SJSA1 (cell line): ENCODE data around the gene ECHDC1. TPM values are rescaled to one million over a fixed set of nuclear protein-coding genes. Genes with fewer than 3 reads are reported as not detected.
A peak's percentile ranks its signal among the peaks of the same experiment; 100 is the strongest.
"Not testable (repeated sequence)": the region's sequence is repeated elsewhere in the genome, so short reads cannot be mapped to it uniquely, and the experiment has no call there.

Experiments
- DNase-seq, 2 experiments: peaks; one replicate each; pipeline ENCODE4 v3.0.0-alpha.2; 2015 to 2020; ENCODE audit warnings: low spot score in 2 of 2, low read depth in 1 of 2
- H3K27ac ChIP-seq: fragments of 250-450 bp; sonication (Bioruptor Pico); 2 replicates; pipeline ENCODE4 v1.5.1; 2020; ENCODE audit warnings: mild to moderate bottlenecking, moderate library complexity
- H3K27me3 ChIP-seq: fragments of 250-450 bp; sonication (Bioruptor Pico); replicated peaks from 2 replicates; pipeline ENCODE4 v1.5.1; 2020; ENCODE audit warnings: mild to moderate bottlenecking, moderate library complexity
- H3K36me3 ChIP-seq: fragments of 250-450 bp; sonication (Bioruptor Pico); 2 replicates; pipeline ENCODE4 v1.5.1; 2020; ENCODE audit warnings: mild to moderate bottlenecking
- H3K4me1 ChIP-seq: fragments of 250-450 bp; sonication (Bioruptor Pico); replicated peaks from 2 replicates; pipeline ENCODE4 v1.6.1; 2021; ENCODE audit warnings: mild to moderate bottlenecking
- H3K4me3 ChIP-seq: fragments of 250-450 bp; sonication (Bioruptor Pico); 2 replicates; pipeline ENCODE4 v1.5.1; 2020; ENCODE audit warnings: mild to moderate bottlenecking
- H3K9me3 ChIP-seq: fragments of 250-450 bp; sonication (Bioruptor Pico); replicated peaks from 2 replicates; pipeline ENCODE4 v1.5.1; 2020; ENCODE audit warnings: mild to moderate bottlenecking
- total RNA-seq: library from RNA; depleted of rRNA; stranded (reverse); fragments of >200 nt; shearing (Covaris generic); gene quantifications from 2 replicates; pipeline ENCODE4 v1.2.3, GENCODE V29; 2014

The ECHDC1 gene
- total RNA-seq, 1 experiment from 2014 or later = 81.2 TPM

DNA sequence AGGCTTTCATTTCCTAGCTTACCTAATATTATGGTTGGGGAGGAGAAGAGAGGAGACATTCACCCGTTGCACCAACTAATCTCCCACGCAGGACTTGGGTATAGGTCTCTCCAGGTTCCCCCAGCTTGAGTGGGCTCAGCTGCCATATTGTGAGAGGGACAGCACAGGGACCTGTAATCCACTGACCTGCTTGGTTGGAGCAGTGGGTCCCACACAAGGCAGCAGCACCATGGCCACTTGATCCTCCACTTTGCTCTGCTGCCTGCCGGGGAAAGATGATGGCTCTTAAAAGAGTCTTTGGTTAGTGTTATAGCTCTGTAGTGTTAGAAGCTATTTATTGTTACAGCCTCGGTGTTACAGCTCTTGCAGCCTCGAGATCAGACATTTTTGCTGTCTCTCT, 22.5 kb upstream of the ECHDC1 start:
- Histone ChIP-seq H3K4me1 (peaks cover 22% of the 10 kb centered on the region), H3K27ac (peak overlapping the region; percentile 86), H3K9me3 (no peaks in the 10 kb centered on the region), H3K36me3 (0 out of 2 replicates have a peak, but pooled peaks cover 3% of the 10 kb centered on the region), H3K27me3 (no peaks in the 10 kb centered on the region), H3K4me3 (peak overlapping the region; percentile 1; the same call in 1 of the 2 replicates)
- DNase-seq = no peak

DNA sequence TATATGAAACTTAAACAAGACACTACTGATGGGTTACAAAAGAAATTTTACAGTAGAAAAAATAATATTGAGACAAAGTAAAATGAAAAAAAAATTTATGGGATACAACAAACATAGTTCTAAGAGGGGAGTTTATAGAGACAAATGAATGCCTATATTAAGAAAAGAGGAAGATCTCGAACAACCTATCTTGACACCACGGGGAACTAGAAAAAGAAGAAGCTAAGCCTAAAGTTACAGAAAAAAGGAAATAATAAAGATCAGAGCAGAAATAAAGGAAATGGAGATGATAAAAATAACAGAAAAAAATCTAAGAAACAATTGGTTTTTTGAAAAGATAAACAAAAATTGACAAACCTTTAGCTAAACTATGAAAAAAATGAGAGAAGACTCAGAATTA, 9.1 kb upstream of the ECHDC1 start:
- DNase-seq = no peak
- no peak overlapping the region for H3K4me3 ChIP-seq
- H3K4me1 ChIP-seq = peaks cover 3% of the 10 kb centered on the region; the same call in 1 of the 2 replicates
- peaks cover 5% of the 10 kb centered on the region; the same call in 1 of the 2 replicates for H3K36me3 ChIP-seq
- no peak overlapping the region for H3K27ac ChIP-seq
- peaks cover 6% of the 10 kb centered on the region; the same call in 1 of the 2 replicates for H3K9me3 ChIP-seq
- no peaks in the 10 kb centered on the region for H3K27me3 ChIP-seq

DNA sequence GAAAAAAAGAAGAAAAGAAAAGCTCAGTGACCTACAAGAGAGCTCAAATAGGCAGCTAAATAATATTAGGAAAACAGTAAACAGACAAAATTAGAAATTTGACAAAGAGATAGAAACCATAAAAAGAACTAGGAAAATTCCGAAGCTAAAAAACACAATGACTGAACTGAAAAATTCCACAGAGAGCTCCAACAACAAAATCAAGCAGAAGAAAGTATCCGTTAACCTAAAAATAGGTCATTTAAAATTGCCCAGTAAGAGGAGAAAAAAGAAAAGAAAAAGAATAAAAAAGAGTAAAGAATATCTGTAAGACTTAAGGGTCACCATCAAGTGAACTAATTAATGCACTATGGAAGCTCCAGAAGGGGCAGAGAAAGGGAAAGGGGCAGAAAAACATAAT, 6.6 kb upstream of the ECHDC1 start:
- Histone ChIP-seq H3K27ac (no peak overlapping the region), H3K4me3 (no peak overlapping the region), H3K4me1 (peaks cover 14% of the 10 kb centered on the region), H3K27me3 (no peaks in the 10 kb centered on the region), H3K9me3 (peaks cover 6% of the 10 kb centered on the region; the same call in 1 of the 2 replicates), H3K36me3 (peaks cover 5% of the 10 kb centered on the region; the same call in 1 of the 2 replicates)
- no peak for DNase-seq

DNA sequence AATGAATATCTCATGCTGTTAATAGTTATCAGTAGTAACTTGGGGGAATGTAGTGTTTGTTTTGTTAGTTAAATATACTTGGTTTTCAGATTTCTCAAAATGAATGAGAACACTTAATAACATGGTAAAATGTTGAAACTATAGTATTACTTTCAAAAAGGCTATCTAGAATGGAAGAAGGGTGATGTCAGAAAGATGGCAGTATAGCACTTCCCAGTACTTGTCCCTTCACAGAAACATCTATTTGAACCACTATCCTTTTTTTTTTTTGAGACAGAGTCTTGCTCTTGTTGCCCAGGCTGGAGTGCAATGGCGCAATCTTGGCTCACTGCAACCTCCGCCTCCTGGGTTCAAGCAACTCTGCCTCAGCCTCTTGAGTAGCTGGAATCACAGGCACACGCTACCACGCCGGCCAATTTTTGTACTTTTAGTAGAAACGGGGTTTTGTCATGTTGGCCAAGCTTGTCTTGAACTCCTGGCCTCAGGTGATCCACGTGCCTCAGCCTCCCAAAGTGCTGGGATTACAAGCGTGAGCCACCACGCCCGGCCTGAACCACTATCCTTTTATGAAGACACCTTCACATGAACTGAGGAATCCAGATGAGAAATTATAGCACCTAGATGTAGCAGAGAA, 4.7 kb upstream of the ECHDC1 start:
- Histone ChIP-seq H3K9me3 (peaks cover 6% of the 10 kb centered on the region; the same call in 1 of the 2 replicates), H3K36me3 (peaks cover 5% of the 10 kb centered on the region; the same call in 1 of the 2 replicates), H3K27ac (no peak overlapping the region), H3K4me1 (peaks cover 19% of the 10 kb centered on the region), H3K27me3 (no peaks in the 10 kb centered on the region), H3K4me3 (no peak overlapping the region)
- no peak for DNase-seq

DNA sequence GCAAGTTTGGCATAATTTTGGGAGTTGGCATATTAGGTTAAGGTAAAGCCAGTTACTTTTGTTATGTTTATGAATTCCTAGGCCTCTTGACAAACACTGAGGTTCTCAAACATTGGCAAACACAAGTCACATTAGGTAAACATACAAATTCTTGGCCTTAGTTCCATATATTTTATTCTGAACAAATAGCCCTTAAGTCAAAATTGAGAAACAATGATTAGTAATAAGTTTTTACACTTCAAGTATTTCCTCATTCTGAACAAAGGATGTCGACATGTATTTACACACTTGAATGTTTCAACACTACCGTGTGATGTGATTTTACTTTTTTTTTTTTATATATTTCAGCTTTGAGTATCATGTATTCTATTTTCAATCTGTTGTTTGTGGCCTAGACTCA, 3.8 kb upstream of the ECHDC1 start:
- no peak overlapping the region for H3K4me3 ChIP-seq
- DNase-seq = peak in 1 of 2 experiments; percentile 46
- peak overlapping the region; percentile 13; the same call in 1 of the 2 replicates for H3K27ac ChIP-seq

DNA sequence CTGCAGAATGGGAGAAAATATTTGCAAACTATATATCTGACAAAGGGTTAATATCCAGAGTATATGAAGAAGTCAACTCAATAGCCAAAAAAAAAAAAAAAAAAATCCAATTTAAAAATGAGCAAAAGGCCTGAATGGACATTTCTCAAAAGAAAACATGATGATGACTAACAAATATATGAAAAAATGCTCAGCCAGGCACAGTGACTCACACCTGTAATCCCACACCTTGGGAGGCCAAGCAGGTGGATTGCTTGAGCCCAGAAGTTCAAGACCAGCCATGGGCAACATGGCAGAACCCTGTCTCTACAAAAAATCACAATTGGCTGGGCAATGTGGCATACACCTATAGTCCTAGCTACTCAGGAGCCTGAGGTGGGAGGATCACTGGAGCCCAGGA, 2.1 kb upstream of the ECHDC1 start:
- Histone ChIP-seq H3K9me3 (peaks cover 6% of the 10 kb centered on the region; the same call in 1 of the 2 replicates), H3K27me3 (no peaks in the 10 kb centered on the region), H3K36me3 (peaks cover 15% of the 10 kb centered on the region), H3K4me1 (peaks cover 33% of the 10 kb centered on the region), H3K4me3 (no peak overlapping the region), H3K27ac (no peak overlapping the region)
- no peak for DNase-seq

More for the DNA sequence above, 3.8 kb upstream of the ECHDC1 start:
- Histone ChIP-seq H3K27me3 (no peaks in the 10 kb centered on the region), H3K36me3 (peaks cover 5% of the 10 kb centered on the region; the same call in 1 of the 2 replicates), H3K4me1 (peaks cover 19% of the 10 kb centered on the region), H3K9me3 (peaks cover 6% of the 10 kb centered on the region; the same call in 1 of the 2 replicates)

DNA sequence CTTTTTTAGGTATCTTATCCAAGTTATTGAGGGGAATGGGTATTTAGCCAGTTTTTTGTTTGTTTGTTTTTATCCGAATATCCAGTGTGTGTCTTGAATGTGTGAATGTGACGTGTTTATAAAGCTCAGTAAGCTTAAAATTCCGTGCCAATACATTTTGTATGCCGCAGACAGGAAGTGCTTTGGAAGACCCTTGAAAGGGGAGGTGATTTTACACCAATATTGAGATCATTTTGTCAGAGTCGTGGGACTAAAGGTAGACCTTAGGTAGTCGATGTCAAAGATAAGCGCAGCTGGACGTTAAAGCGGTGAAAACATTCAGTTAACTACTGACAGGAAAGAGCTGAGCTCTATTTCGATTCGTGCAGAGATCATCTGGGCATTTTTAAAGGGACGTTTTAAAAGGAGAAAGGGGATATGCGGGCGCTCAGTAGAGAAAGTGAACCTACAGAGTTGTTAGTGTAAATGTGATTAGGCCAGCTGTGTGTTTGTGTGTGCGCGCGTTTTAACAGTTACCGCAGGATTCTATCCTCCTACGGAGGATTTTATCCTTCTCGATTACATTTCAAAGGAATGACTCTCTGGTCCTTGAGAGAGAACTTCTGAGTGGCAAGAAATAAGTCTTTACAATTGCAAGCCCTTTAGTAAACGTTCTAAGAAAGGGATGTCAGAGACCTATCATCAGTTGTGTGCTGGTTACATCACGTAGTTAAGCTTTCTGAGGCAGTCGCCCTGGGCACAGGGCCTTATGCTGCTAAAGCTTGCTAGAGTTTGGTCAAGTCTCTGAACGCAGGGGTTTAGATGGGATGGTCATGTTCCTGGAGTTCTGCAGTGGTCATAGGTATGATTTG, 625 bp upstream of the ECHDC1 start:
- peak in 1 of 2 experiments; percentile 62 for DNase-seq
- Histone ChIP-seq H3K27ac (peak overlapping the region; percentile 83), H3K27me3 (no peaks in the 10 kb centered on the region), H3K9me3 (no peaks in the 10 kb centered on the region; the same call in 1 of the 2 replicates), H3K4me3 (peak overlapping the region; percentile 53), H3K36me3 (peaks cover 15% of the 10 kb centered on the region), H3K4me1 (peaks cover 44% of the 10 kb centered on the region)

DNA sequence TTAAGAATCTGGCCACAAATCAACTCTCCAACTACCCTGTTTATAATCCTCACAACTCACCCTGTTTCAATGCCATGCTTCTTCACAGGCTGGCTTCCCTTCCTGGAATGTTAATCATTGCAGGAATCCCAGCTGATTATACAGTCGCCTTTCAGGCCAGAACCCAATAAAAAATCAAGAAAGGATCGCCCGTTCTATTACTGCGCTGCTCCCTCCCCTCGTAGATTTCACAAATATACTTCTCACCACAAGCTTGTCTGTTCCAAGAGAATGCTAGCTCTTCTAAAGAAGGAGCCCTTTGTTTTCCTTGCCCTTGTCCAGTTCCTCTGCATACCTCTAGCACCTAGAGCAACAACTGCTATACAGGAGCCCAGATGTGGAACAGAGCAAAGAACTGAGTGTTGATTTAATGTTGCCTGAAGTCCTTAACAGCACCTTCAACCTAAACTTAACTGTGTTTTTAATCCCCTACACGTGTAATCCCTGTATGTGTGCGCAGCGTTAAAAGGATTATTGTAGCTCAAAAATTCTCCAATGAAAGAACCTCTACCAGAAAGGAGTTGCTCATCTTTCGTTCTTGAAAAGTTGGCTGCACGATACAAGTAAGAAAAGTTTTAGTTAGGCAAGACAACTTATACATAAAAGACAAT, 988 bp downstream of the ECHDC1 start:
- Histone ChIP-seq H3K36me3 (peaks cover 10% of the 10 kb centered on the region; the same call in 1 of the 2 replicates), H3K27ac (peak overlapping the region; percentile 83), H3K4me1 (peaks cover 40% of the 10 kb centered on the region), H3K4me3 (peak overlapping the region; percentile 53), H3K27me3 (no peaks in the 10 kb centered on the region), H3K9me3 (no peaks in the 10 kb centered on the region)
- peak; percentile 52 to 82 for DNase-seq

DNA sequence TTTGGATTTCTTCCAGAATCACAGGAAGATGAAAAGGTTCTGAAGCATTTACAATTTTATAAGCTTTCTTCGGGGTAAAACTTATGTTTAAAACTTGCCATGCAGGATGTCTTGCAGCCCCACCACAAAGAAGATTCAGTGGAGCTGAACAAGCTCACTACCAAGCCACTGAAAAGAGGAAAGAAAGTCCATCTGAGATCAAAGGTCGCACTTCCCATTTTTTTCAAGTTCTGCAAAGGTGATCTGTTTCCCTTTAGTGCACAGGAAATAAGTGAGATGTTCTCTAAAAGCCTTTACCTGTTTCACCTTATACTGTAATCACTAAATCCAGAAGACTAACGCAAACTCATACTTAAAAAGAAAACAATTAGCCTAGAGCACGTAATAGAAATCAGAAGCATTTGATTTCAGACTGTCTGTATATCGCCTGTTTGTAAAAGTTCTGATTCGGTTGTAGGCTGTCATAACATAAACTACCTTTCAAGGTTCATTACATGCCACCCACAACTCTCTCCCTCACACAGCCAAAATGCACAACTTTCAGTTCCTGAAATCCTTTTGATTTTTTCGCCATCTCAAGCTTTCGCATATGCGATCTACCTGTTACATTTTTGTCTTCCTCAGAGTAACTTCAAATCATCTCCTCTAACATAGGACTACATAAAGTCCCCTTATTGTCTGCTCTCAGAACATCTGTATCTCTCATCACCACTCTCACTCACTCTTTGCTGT, 1.8 kb downstream of the ECHDC1 start:
- H3K36me3 ChIP-seq = peaks cover 10% of the 10 kb centered on the region; the same call in 1 of the 2 replicates
- no peaks in the 10 kb centered on the region for H3K9me3 ChIP-seq
- peak overlapping the region; percentile 83 for H3K27ac ChIP-seq
- H3K4me1 ChIP-seq = peaks cover 33% of the 10 kb centered on the region
- H3K27me3 ChIP-seq = no peaks in the 10 kb centered on the region
- H3K4me3 ChIP-seq = peak overlapping the region; percentile 53
- no peak for DNase-seq

DNA sequence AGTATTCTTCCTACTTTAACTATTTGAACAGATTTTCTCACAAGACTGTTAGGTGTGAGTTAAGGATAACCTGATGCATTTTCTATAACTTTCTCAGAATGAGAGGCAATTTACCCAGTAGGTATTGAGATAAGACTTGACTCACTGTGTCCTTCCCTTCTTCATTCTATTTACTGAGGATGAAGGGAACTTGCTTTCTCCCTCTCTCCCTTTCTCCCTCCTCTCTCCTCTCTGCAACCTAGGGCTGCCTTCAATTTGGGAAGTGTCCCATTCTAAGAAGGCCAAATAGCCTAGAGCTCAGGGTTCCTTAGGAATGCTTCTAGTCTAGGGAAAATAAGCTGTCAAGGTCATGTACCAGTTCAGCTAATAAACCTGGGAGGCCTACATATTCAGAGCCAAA, 3.2 kb downstream of the ECHDC1 start:
- Histone ChIP-seq H3K4me1 (peaks cover 30% of the 10 kb centered on the region), H3K27me3 (no peaks in the 10 kb centered on the region), H3K27ac (no peak overlapping the region), H3K36me3 (peaks cover 10% of the 10 kb centered on the region), H3K4me3 (no peak overlapping the region), H3K9me3 (no peaks in the 10 kb centered on the region)
- DNase-seq = no peak

DNA sequence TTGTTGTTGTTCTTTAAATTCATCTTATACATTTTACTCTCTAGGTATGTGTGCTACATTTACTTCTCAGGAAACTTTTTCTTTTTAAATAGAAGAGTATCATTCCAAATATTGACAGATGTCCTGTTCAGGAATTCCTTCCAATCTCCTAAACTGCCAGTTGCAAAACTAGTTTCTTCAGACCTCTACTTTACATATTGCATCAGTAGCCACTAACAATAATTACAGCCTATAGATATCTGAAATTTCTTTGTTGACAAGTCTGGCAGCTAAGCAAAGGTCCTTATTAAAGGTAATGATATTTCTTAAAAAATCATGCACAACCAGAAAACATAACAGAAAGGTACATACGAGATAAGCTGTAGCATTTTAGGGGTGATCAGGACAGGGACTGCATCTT, 4.5 kb downstream of the ECHDC1 start:
- no peak for DNase-seq
- H3K36me3 ChIP-seq = peaks cover 11% of the 10 kb centered on the region
- H3K27ac ChIP-seq = no peak overlapping the region
- no peaks in the 10 kb centered on the region for H3K27me3 ChIP-seq
- H3K4me1 ChIP-seq = peaks cover 29% of the 10 kb centered on the region
- no peak overlapping the region for H3K4me3 ChIP-seq
- H3K9me3 ChIP-seq = no peaks in the 10 kb centered on the region

DNA sequence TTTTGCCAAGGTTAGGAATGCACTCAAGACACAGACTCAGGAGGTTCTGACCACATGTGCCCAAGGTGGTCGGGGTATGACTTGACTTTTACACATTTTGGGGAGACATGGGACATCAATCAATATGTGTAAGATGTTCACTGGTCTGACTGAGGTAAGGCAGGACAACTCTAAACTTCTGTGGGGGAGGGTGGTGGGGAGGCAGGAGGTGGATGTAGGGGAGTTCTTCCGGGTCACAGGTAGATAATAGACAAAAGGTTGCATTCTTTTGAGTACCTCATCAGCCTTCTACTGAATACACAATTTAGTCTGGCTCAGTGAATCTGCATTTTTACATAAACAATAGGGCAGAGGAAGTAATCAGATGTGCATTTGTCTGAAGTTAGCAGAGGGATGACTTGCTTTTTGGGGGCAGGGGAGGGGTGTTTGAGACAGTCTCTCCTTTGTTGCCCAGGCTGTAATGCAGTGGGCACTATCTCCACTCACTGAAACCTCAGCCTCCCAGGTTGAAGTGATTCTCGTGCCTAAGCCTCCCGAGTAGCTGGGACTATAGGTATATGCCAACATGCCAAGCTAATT, 10.9 kb downstream of the ECHDC1 start:
- Histone ChIP-seq H3K9me3 (no peaks in the 10 kb centered on the region), H3K27me3 (no peaks in the 10 kb centered on the region), H3K27ac (peak overlapping the region; percentile 31), H3K4me1 (peaks cover 52% of the 10 kb centered on the region), H3K4me3 (no peak overlapping the region), H3K36me3 (peaks cover 21% of the 10 kb centered on the region)
- peak in 1 of 2 experiments; percentile 41 for DNase-seq

DNA sequence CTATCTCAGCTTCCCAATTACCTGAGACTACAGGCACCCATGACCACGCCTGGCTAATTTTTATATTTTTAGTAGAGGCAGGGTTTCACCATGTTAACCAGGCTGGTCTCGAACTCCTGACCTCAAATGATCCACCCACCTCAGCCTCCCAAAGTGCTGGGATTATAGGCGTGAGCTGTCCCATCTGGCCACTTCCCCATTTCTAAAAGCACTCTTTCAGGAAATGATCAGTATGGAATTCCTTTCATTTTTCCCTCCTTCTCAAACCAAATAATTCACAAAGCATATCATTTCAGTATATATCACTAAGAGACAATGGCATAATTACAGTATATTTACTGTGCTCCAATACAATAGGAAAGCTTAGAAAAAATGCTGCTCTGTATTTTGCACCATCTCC, 12.2 kb downstream of the ECHDC1 start:
- not testable (repeated sequence) for H3K27me3 ChIP-seq, H3K9me3 ChIP-seq, H3K4me3 ChIP-seq, DNase-seq, H3K27ac ChIP-seq
- Histone ChIP-seq H3K4me1 (peaks cover 57% of the 10 kb centered on the region), H3K36me3 (peaks cover 33% of the 10 kb centered on the region)
